Thyroid gland (tissue), 4 donors: ENCODE data around the gene SEMA5B.

Experiments used
- CTCF ChIP-seq, 6 experiments: fragments of 200-600 bp in 3 of 6; fragments of 450-650 bp in 3 of 6; sonication (generic) in 3 of 6; IDR thresholded peaks; one replicate each; pipeline ENCODE4 v1.5.1; 2016 to 2019; ENCODE audit warnings: antibody characterized with exemption in 6 of 6, mild to moderate bottlenecking in 2 of 6, inconsistent platforms in 1 of 6, moderate library complexity in 1 of 6
- POLR2A ChIP-seq, 2 donors: fragments of 450-650 bp; IDR thresholded peaks; one replicate each; pipeline ENCODE4 v1.6.1; 2017; ENCODE audit warnings: antibody characterized with exemption in 2 of 2, mild to moderate bottlenecking in 2 of 2, moderate library complexity in 1 of 2

- no peak for TF ChIP-seq CTCF (IDR thresholded peaks at IDR 0.05)
- no peak for TF ChIP-seq POLR2A (IDR thresholded peaks at IDR 0.05)
Measured at GRCh38 chr3:122929188-122930062, 98.1 kb downstream of the SEMA5B start.
